ENCODE measurements around the gene LMX1A.

GRCh38 chr1:165241321-165241720, 115.2 kb downstream of the LMX1A start:
- no peak for TF ChIP-seq POLR2A (IDR thresholded peaks at IDR 0.05)
- no peak for TF ChIP-seq CTCF (IDR thresholded peaks at IDR 0.05)
